HG03159 (cell line): ENCODE results near the gene CLIP2.
"Not testable (repeated sequence)": the region's sequence is repeated elsewhere in the genome, so short reads cannot be mapped to it uniquely, and the experiment has no call there.

Experiments used
- ATAC-seq: cut with Tn5 transposase; IDR thresholded peaks from one replicate; pipeline ENCODE4 v1.9.1; 2021; ENCODE audit warnings: mild to moderate bottlenecking, moderate library complexity; ENCODE audit not compliant: unreplicated experiment

Gene CLIP2

DNA sequence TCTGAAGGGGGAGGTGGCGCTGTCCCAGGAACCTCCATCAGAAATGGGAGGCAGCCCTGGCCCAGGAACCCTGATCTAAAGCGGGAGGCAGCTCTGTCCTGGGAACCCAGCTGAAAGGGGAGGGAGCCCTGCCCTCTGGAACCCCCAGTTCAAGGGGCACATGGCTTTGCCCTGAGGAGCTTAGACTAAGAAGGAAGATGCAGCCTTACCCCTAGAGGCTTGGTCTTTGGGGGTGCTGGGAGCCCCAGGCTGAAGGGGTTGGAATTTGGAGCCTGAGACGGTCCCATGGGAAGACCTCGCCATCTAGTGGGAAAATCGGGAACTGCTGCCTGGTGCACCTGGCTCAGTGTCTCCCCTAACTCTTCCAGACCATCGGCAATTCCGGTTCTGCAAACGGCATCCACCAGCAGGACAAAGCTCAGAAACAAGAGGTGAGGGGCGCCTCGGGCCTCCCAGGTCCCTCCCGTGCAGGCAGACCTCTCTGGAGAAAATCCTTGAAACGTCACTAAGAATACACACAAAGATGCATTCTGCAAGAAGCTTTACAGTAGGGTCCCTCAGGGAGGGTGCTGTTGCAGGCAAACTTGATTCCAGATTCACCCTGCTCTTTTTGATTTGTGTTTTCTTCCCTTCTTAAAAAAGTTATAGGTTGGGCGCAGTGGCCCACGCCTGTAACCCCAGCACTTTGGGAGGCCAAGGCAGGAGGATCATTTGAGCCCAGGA lies 112.1 kb downstream of the CLIP2 start:
- ATAC-seq: no peak

DNA sequence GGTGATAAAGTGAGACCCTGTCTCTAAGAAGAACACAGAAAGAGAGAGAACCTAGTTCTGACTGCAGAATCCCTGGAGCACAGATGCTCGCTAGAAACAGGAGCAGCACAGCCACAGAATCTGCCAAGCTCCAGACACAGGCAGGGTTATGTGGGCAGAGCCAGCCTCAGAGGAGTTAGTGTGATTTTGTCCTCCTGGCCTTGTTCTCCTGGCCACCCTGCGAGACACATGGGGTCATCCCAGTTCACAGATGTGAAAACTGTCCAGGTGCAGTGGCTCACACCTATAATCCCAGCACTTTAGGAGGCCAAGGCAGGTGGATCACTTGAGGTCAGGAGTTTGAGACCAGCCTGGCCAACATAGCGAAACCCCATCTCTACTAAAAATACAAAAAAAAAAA lies 113.5 kb downstream of the CLIP2 start:
- ATAC-seq: not testable (repeated sequence)

GRCh38 chr7:74403521-74404387 lies 114.5 kb downstream of the CLIP2 start:
- no peak for ATAC-seq

GRCh38 chr7:74404388-74404700 lies 115.1 kb downstream of the CLIP2 start:
- no peak for ATAC-seq

DNA sequence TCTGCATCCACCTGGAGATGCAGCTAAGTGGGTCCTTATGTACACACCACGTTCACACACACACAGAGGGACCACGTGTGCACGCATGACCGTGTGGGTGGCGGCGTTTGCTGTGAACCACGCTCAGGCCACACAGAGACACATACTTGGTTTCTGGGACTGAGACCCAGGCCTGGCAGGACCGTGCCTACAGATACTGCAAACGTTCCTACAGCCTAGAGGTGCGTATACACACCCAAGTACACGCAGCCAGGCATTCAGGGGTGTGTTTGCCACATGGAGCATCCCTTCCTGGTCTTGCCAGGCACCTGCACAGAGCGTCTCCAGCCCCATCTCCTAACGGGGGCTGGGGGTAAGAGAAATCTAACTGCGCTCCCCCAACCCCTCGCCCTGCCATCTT lies 115.5 kb downstream of the CLIP2 start:
- no peak for ATAC-seq

DNA sequence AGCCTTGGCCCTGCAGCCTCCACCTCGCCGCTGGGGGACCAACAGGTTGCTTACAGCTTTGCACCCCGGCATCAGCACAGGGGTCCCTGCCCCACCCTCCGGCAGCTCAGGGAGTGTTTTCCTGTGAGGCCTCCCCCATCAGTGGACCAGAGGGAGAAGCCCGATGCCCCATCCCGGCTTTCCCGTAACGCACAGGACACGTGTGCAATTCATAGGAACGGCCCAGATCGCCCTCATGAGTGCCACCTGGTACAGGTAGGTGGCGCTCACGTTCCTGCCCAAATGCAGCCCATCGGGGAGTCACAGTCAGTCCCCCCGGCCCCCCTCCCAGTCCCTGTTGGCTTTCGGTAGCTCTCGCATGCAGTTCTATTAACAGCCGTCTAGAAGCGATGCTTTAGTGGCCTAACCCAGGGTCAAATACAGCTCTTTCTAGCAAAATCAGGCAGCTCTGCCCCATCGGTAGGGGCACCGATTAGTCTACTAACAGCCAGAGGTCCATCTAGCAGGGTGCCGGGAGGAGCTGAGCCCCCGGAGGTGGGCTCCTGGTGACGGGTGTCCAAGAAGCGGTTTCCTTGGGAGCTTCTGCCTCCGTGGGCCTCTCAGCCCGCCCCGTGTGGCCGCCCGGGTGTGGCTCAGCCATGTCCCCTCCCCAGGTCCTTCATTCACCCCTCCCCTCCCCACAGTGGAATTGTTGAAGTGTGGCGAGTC lies 116.1 kb downstream of the CLIP2 start:
- no peak for ATAC-seq

- ATAC-seq: no peak
These were observed 116.8 kb downstream of the CLIP2 start for GRCh38 chr7:74405899-74406512.

DNA sequence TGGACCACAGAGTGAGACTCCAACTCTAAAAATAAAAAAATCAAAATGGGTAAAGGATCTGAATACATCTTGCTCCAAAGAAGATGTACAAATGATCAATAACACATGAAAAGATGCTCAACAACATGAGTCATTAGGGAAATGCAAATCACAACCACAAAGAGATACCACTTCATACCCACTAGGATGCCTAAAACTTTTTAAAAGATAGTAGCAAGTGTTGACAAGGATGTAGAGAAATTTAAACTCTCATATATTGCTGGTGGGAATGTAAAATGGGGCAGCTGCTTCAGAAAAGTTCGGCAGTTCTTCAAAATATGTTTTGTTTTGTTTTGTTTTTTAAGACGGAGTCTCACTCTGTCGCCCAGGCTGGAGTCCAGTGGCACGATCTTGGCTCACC lies 118.8 kb downstream of the CLIP2 start:
- no peak for ATAC-seq

DNA sequence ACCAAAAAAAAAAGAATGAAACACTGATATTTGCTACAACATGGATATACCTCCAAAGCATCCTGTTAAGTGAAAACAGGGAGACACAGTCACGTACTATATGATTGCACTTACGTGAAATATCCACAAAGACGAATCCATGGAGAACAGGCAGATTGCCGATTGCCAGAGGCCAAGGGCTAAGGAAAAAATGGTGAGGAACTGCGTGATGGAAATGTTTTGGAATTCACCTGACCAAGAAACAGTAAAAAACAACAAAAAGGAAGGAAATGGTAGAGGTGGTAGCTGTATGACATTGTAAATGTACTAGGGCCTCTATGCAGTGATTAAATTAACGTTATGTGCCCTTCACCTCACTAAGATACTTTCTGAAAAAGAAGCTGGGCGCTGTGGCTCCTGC lies 120.4 kb downstream of the CLIP2 start:
- no peak for ATAC-seq

DNA sequence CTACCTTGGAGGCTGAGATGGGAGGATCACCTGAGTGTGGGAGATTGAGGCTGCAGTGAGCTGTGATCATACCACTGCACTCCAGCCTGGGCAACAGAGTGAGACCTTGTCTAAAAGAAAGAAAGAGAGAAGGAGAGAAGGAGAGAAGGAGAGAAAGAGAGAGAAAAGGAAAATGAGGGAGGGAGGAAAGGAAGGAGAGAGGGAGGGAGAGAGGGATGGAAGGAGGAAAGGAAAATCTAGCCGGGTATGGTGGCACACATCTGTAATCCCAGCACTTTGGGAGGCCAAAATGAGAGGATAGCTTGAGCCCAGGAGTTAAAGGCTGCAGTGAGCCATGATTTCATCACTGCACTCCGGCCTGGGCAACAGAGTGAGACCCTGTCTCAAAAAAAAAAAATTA lies 121.6 kb downstream of the CLIP2 start:
- ATAC-seq: no peak

DNA sequence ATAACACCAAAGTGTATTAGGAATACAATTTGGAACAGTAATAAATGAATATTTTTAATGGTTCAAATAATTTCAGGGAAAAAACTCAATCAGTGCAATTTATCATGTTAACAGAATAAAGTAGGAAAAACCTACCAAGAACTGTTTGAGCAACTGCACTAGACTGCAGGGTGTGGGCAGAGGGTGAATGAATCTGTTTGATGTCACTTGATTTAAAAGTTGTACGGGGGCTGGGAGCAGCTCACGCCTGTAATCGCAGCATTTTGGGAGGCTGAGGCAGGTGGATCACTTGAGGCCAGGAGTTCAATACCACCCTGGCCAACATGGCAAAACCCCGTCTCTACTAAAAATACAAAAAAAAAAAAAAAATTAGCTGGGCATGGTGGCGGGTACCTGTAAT lies 122.4 kb downstream of the CLIP2 start:
- ATAC-seq: not testable (repeated sequence)

DNA sequence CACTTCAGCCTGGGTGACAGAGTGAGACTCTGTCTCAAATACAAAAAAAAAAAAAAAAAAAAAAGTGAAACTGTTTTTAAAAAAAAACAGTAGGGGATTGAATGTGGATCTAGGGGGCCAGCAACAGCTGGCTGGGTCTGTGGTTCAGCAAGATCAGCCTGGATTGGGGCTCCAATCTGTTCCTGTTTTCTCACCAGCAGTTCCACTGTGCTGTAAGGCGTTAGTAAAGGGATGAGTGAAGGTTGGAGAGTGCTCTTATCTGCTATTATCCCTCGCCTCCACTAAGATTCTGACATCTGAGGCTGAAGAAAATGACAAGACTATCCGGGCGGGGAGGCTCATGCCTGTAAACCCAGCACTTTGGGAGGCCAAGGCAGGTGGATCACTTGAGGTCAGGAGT lies 122.8 kb downstream of the CLIP2 start:
- no peak for ATAC-seq

DNA sequence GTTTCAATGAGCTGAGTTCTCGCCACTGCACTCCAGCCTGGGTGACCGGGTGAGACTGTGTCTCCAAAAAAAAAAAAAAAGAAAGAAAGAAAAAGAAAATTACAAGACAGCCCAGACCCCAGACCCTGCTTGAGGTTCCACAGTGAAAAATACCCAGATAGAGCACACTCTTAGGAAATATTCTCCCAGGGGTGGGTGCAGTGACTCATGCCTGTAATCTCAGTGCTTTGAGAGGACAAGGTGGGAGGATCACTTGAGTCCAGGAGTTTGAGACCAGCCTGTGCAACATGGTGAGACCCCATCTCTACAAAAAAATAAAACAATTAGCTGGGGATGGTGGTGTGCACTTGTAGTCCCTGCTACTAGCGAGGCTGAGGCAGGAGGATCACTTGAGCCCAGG lies 123.4 kb downstream of the CLIP2 start:
- ATAC-seq: no peak

DNA sequence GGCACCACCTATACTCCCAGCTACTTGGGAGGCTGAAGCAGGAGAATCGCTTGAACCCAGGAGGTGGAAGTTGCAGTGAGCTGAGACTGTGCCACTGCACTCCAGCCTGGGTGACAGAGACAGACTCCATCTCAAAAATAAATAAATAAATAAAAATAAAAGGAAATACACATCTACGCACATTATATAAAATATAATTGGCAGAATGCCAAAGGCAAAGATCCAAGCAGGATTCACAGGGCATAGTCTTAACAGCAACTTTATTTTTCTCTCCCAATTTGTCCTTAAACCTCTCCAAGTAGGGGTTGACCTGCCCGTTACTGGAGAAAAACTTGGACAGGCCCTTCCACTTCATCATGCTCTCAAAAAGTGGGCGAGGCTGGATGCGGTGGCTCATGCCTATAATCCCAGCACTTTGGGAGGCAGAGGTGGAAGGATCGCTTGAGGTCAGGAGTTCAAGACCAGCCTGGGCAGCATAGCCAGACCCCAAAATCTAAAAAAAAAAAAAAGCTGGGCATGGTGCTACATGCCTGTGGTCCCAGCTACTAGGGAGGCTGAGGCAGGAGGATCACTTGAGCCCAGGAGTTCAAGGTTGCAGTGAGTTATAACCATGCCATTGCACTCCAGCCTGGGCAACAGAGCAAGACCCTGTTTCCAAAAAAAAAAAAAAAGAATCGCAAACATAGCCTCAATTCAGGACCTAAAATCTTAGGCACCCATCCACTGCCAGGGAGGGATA lies 125.6 kb downstream of the CLIP2 start:
- not testable (repeated sequence) for ATAC-seq

DNA sequence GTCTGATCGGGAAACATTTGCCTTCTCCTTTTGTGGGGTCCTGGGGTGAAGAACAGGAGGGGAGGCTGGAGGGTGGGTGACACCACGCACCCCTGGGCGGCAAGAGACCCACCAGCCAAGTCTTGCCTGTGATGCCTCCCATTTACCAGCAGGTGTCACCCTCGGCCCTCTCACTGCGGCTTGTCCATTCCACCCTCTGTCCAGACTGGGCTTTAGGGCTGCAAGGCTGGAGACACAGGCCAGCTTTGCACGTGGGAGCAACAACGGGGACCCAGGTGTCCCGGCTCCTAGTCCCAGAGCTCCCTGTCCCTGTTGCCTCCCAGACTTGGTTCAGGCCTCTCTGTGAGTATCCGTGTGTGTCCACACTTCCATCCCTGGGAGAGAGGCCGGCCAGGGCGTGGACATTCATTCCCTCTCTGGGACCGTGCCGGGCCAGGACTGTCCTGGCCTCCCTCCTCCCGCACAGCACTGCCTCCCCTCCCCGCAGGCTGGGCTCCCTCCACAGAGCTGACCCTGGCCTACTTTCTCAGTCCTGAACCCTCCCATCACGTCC lies 128.3 kb downstream of the CLIP2 start:
- ATAC-seq: no peak

- ATAC-seq: no peak
These were observed 128.9 kb downstream of the CLIP2 start for GRCh38 chr7:74418076-74418475.

DNA sequence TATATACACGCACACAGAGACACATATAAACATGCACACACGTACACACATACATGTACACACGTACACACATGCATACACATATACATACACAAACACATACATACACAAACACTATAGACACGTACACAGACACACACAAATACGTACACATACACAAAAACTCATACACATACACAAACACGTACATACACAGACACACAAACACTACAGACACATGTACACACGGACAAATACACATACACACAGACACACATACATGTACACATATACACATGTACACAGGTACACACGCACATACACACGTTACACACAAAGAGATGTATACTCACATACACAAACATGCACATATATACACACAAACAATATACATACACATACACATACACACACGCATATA lies 129.3 kb downstream of the CLIP2 start:
- ATAC-seq: no peak

- ATAC-seq: not testable (repeated sequence)
These were observed 130.0 kb downstream of the CLIP2 start for GRCh38 chr7:74419232-74419631.

GRCh38 chr7:74420006-74420405 lies 130.8 kb downstream of the CLIP2 start:
- ATAC-seq: no peak

DNA sequence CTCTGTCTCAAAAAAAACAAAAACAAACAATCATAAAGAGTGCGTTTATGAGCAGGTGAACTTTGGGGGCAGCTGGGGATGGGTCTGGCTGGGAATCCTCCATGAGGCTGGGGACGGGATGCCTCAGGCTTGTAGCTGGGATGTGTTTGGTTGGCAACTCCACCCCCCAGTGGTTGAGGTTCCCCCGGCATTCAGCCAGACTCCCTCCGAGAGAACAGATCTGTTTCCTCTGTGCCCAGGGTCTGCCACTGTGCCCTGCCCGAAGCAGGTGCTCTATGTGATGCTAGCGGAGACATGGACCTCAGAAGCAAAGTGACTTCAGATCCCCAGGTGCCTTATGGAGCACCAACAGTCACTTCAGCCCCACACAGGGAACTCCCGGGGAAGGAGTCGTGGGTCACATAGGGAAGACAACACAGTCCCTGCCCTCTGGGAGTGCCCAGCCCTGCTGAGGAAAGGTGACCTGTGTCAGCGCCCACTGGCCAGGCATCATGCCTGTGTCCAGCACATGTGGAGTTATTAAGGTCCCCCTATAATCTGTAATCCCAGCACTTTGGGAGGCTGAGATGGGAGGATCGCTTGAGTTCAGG lies 135.2 kb downstream of the CLIP2 start:
- no peak for ATAC-seq
